ENCODE results near the gene NRXN2. TPM values are rescaled to one million over a fixed set of nuclear protein-coding genes. Genes with fewer than 3 reads are reported as not detected.

The NRXN2 gene
- total RNA-seq, 2 donors from 2014 or later, result 0.85 to 1.4 TPM

DNA sequence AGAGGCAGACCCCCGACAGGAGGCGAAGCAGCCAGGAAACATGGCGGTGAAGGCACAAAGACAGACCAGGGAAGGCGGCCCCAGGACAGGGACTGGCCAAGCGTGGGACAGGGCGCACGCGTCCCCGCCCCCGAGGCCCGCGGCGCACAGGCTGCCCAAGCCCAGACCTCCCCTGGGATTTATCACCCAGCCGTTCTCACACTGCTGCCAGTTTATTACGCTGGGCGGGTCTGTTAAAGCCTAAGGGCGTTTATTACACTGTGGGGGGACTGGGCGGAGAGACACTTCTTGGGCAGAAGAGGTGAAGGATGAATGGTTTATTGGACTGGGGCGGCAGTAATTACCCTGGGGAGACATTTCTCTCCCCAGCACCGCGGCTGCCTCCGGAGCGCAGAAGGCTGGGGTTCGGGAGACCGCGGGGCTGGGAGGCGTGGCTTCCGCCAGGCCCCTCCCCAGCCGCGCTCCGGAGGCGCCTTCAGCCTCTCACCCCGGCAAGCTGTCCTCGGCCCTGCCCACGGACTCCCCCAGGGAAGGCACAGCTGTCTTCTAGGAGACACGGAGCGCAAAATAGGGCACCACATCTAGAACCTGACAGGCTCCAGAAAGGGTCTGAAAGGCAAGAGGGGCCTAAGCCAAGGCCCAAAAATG, 84.9 kb downstream of the NRXN2 start:
- H3K36me3 ChIP-seq, result no peaks in the 10 kb centered on the region
- no peak for DNase-seq (ENCODE audit: low spot score)
- peaks cover 0 to 9% of the 10 kb centered on the region in 2 donors for H3K27me3 ChIP-seq
- peaks cover 0 to 18% of the 10 kb centered on the region in 2 donors for H3K4me1 ChIP-seq
- no peaks in the 10 kb centered on the region for H3K9me3 ChIP-seq
- H3K27ac ChIP-seq, result no peak overlapping the region
- peak overlapping the region in 1 of 2 donors; percentile 15 for H3K4me3 ChIP-seq
- TF ChIP-seq, protein P1, sequence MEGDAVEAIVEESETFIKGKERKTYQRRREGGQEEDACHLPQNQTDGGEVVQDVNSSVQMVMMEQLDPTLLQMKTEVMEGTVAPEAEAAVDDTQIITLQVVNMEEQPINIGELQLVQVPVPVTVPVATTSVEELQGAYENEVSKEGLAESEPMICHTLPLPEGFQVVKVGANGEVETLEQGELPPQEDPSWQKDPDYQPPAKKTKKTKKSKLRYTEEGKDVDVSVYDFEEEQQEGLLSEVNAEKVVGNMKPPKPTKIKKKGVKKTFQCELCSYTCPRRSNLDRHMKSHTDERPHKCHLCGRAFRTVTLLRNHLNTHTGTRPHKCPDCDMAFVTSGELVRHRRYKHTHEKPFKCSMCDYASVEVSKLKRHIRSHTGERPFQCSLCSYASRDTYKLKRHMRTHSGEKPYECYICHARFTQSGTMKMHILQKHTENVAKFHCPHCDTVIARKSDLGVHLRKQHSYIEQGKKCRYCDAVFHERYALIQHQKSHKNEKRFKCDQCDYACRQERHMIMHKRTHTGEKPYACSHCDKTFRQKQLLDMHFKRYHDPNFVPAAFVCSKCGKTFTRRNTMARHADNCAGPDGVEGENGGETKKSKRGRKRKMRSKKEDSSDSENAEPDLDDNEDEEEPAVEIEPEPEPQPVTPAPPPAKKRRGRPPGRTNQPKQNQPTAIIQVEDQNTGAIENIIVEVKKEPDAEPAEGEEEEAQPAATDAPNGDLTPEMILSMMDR (IDR thresholded peaks at IDR 0.05), result no peak

DNA sequence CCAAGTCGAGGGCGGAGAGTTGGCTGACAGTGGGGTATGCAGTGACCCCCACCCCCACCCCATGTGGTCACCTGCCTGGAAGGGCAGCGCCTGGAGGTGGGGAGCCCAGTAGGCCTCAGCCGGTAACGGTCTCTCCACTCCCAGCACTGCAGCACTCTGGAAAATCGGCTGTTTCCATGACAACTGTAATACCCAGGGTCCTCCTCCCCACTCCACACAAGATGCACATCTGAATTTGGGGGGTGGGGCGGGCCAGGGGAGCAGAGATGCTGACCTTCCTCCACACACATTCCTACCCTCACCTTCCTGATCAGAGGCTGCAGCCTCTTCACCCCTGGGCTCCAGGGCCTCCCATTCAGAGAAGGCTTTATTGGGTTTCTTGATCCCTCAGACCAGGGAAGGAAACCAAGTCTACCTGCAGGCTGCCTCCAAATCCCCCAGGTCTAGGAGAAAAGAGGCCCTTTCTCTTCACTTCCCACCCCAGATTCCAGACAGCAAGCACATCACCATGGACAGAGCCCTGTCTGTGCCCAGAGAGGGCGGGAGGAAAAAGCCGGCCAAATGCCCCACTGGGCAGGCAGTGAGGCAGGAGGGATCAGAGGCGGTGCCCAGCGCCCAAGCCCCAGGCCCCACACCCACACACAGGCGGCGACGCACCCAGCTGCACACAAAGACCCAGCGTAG, 85.5 kb downstream of the NRXN2 start:
- Histone ChIP-seq H3K4me3 (peak overlapping the region in 1 of 2 donors; percentile 15), H3K27ac (no peak overlapping the region), H3K27me3 (peaks cover 0 to 5% of the 10 kb centered on the region in 2 donors), H3K4me1 (peaks cover 0 to 12% of the 10 kb centered on the region in 2 donors), H3K9me3 (no peaks in the 10 kb centered on the region), H3K36me3 (no peaks in the 10 kb centered on the region)
- TF ChIP-seq, protein P1 (IDR thresholded peaks at IDR 0.05), result no peak
- DNase-seq (ENCODE audit: low spot score), result no peak

DNA sequence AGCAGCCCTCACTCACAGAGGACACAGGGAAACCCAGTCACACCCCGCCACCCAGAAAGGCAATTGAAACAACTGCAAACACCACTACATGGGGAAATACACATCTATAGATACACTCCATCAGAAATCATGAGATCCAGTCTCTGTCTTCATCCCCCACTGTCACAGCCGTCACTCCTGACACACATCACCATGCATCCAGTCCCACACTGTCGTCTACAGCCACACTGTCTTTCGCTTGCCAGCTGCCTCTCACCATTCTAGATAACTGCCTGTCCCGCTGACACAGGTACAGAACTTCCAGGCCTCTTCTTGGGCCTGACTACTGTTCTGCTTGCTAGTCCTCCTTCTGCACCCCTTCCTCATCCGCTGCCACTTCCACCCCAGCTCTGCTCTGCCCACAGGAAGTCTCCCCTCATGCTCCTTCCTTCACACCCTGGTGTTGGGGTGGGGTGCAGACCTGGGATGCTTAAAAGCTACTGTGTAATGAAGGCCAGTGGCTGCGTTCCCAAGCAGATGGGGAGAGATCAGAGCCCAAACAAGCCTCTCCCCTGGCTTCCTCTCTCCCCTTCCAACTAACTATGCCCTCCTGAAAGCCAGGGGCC, 89.3 kb downstream of the NRXN2 start:
- Histone ChIP-seq H3K27ac (no peak overlapping the region), H3K36me3 (no peaks in the 10 kb centered on the region), H3K9me3 (no peaks in the 10 kb centered on the region), H3K4me1 (peaks cover 0 to 9% of the 10 kb centered on the region in 2 donors), H3K27me3 (no peaks in the 10 kb centered on the region), H3K4me3 (no peak overlapping the region)
- TF ChIP-seq, protein P1 (IDR thresholded peaks at IDR 0.05), result no peak
- no peak for DNase-seq (ENCODE audit: low spot score)

DNA sequence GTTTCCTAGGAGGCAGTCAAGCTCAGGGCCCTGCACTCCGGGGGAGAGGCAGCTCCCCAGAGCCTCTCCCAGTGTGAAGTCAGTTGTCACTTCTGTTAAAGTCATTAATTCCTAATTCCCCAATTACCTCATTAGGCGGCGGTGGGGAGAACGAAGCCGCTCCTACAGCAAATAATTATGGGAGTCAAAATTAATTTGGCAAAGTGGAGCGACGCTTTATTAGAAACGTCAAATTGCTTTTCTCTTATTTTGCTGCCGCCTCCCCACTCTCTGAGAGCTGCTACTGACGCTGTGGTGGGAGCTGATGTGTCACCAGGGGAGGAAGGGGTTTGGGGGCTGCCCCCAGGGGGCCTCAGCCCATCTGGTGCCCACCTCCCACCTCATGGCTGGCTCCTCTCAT, 90.3 kb downstream of the NRXN2 start:
- no peaks in the 10 kb centered on the region for H3K9me3 ChIP-seq
- peaks cover 0 to 2% of the 10 kb centered on the region in 2 donors for H3K4me1 ChIP-seq
- DNase-seq (ENCODE audit: low spot score), result no peak
- H3K27ac ChIP-seq, result no peak overlapping the region
- H3K4me3 ChIP-seq, result no peak overlapping the region
- no peaks in the 10 kb centered on the region for H3K36me3 ChIP-seq
- TF ChIP-seq, protein P1 (IDR thresholded peaks at IDR 0.05), result no peak
- H3K27me3 ChIP-seq, result no peaks in the 10 kb centered on the region

DNA sequence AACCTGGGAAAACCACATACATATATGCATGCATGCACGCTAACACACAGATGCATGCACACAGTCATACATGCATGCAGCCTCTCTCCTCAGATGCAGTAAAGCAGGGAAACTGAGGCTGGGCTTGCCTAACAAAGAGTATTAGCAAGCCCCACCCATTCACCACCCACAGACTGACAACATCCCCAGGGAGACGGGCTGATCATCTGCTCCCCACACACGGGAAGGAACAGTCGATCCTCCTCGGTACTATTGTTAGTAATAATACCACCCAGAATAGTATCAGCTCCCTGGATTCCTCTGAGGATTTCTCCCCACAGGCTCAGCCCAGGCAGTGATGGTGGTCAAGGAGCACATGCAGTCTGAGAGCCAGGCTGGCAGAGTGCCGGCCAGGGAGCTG, 90.8 kb downstream of the NRXN2 start:
- Histone ChIP-seq H3K27me3 (no peaks in the 10 kb centered on the region), H3K9me3 (no peaks in the 10 kb centered on the region), H3K4me1 (no peaks in the 10 kb centered on the region), H3K4me3 (no peak overlapping the region), H3K27ac (no peak overlapping the region), H3K36me3 (no peaks in the 10 kb centered on the region)
- TF ChIP-seq, protein P1 (IDR thresholded peaks at IDR 0.05), result no peak
- no peak for DNase-seq (ENCODE audit: low spot score)

Measured in right atrium auricular region (tissue), 2 donors.